Endothelial cell of umbilical vein (primary cell): ENCODE data around the gene AKAP8L.

Experiments
- EZH2 ChIP-seq: IDR thresholded peaks from 2 replicates; pipeline ENCODE4 v1.6.1; 2012; ENCODE audit warnings: borderline replicate concordance, low read depth, mild to moderate bottlenecking, moderate library complexity, low read length, inconsistent platforms; ENCODE audit not compliant: severe bottlenecking
- FOS ChIP-seq: IDR thresholded peaks from 2 replicates; pipeline ENCODE4 v1.6.1; 2011; ENCODE audit warnings: mild to moderate bottlenecking, low read length, moderate library complexity, borderline replicate concordance; ENCODE audit not compliant: insufficient read depth
- GATA2 ChIP-seq: IDR thresholded peaks from 2 replicates; pipeline ENCODE4 v1.7.0; 2011; ENCODE audit warnings: low read depth, mild to moderate bottlenecking, moderate library complexity, mixed read lengths, low read length; ENCODE audit not compliant: insufficient read length, insufficient read depth
- MYC ChIP-seq: IDR thresholded peaks from one replicate; pipeline ENCODE4 v1.6.1; 2011; ENCODE audit warnings: mild to moderate bottlenecking, low read depth, low read length
- POLR2A ChIP-seq: IDR thresholded peaks from 2 replicates; pipeline ENCODE4 v1.6.1; 2012; ENCODE audit warnings: low read depth, mild to moderate bottlenecking, control low read depth, low read length
- POLR2AphosphoS5 ChIP-seq: IDR thresholded peaks from 2 replicates; pipeline ENCODE4 v1.6.1; 2012; ENCODE audit warnings: low read depth, mild to moderate bottlenecking, control low read depth, low read length, moderate library complexity; ENCODE audit not compliant: insufficient read depth
- TF ChIP-seq, protein P1 (sequence below), 2 donors: IDR thresholded peaks; 1 replicate in 1 of 2; 2 replicates in 1 of 2; pipeline ENCODE4 v1.5.1; 2011; ENCODE audit warnings: low read length in 2 of 2, mild to moderate bottlenecking in 2 of 2, moderate library complexity in 2 of 2, control low read depth in 1 of 2, inconsistent platforms in 1 of 2, low read depth in 1 of 2; ENCODE audit not compliant: insufficient read depth in 1 of 2; ENCODE audit errors: extremely low read depth in 1 of 2
- TF ChIP-seq, protein P2 (sequence below): IDR thresholded peaks from 2 replicates; pipeline ENCODE4 v1.6.1; 2011; ENCODE audit not compliant: insufficient read depth, insufficient read length

- TF ChIP-seq POLR2A (peak; percentile 75), FOS (no peak), GATA2 (no peak), EZH2 (no peak), POLR2AphosphoS5 (peak; percentile 95), MYC (peak; percentile 58)
- TF ChIP-seq, protein P1, sequence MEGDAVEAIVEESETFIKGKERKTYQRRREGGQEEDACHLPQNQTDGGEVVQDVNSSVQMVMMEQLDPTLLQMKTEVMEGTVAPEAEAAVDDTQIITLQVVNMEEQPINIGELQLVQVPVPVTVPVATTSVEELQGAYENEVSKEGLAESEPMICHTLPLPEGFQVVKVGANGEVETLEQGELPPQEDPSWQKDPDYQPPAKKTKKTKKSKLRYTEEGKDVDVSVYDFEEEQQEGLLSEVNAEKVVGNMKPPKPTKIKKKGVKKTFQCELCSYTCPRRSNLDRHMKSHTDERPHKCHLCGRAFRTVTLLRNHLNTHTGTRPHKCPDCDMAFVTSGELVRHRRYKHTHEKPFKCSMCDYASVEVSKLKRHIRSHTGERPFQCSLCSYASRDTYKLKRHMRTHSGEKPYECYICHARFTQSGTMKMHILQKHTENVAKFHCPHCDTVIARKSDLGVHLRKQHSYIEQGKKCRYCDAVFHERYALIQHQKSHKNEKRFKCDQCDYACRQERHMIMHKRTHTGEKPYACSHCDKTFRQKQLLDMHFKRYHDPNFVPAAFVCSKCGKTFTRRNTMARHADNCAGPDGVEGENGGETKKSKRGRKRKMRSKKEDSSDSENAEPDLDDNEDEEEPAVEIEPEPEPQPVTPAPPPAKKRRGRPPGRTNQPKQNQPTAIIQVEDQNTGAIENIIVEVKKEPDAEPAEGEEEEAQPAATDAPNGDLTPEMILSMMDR (IDR thresholded peaks at IDR 0.05; ENCODE audit: extremely low read depth in 1 of 2, insufficient read depth in 1 of 2, low read depth in 1 of 2, low read length in 2 of 2), result no peak
- TF ChIP-seq, protein P2, sequence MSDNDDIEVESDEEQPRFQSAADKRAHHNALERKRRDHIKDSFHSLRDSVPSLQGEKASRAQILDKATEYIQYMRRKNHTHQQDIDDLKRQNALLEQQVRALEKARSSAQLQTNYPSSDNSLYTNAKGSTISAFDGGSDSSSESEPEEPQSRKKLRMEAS, result peak; percentile 54
Observed at GRCh38 chr19:15432629-15433518, 14.1 kb upstream of the AKAP8L start.
